HepG2 (cell line): ENCODE data around the gene NEAT1. TPM values are rescaled to one million over a fixed set of nuclear protein-coding genes. Genes with fewer than 3 reads are reported as not detected.

ENCODE experiments used
- CCDC6 ChIP-seq: sonication (generic); formaldehyde crosslinking; IDR thresholded peaks from 2 replicates; pipeline ENCODE4 v1.8.1; 2022; ENCODE audit warnings: mild to moderate bottlenecking, missing genetic modification reagents, moderate library complexity
- CREBL2 ChIP-seq: sonication (generic); formaldehyde crosslinking; IDR thresholded peaks from 2 replicates; pipeline ENCODE4 v1.8.1; 2023; ENCODE audit warnings: missing genetic modification reagents, mild to moderate bottlenecking, borderline replicate concordance
- DR1 ChIP-seq: sonication (generic); formaldehyde crosslinking; IDR thresholded peaks from 2 replicates; pipeline ENCODE4 v1.8.0; 2021; ENCODE audit warnings: mild to moderate bottlenecking, missing genetic modification reagents, inconsistent platforms
- ELF3 ChIP-seq: IDR thresholded peaks from 2 replicates; pipeline ENCODE4 v1.6.1; 2016; ENCODE audit warnings: missing genetic modification reagents, missing compliant biosample characterization
- ETV6 ChIP-seq: sonication (generic); formaldehyde crosslinking; conservative IDR thresholded peaks from 2 replicates; pipeline ENCODE4 v1.4.0; 2020; ENCODE audit warnings: missing genetic modification reagents
- HMGXB3 ChIP-seq: sonication (generic); formaldehyde crosslinking; IDR thresholded peaks from 2 replicates; pipeline ENCODE4 v1.4.0; 2020; ENCODE audit warnings: missing genetic modification reagents, borderline replicate concordance
- KDM2A ChIP-seq: sonication (generic); formaldehyde crosslinking; IDR thresholded peaks from 2 replicates; pipeline ENCODE4 v1.4.0; 2020; ENCODE audit warnings: low read depth, missing genetic modification reagents, borderline replicate concordance
- RAD21 ChIP-seq: fragments of 450-650 bp; formaldehyde crosslinking; IDR thresholded peaks from 2 replicates; pipeline ENCODE4 v1.5.0; 2020; ENCODE audit warnings: mild to moderate bottlenecking
- SALL2 ChIP-seq: sonication (generic); formaldehyde crosslinking; IDR thresholded peaks from 2 replicates; pipeline ENCODE4 v1.8.1; 2023; ENCODE audit warnings: mild to moderate bottlenecking, missing genetic modification reagents, inconsistent platforms
- SMC3 ChIP-seq: IDR thresholded peaks from 2 replicates; pipeline ENCODE4 v1.6.1; 2011; ENCODE audit warnings: low read length, improper control_type of control experiment
- TAF1 ChIP-seq: sonication (generic); formaldehyde crosslinking; IDR thresholded peaks from 2 replicates; pipeline ENCODE4 v1.4.0; 2020; ENCODE audit warnings: missing genetic modification reagents
- THYN1 ChIP-seq: sonication (generic); formaldehyde crosslinking; IDR thresholded peaks from 2 replicates; pipeline ENCODE4 v1.8.1; 2023; ENCODE audit warnings: low read depth, mild to moderate bottlenecking, moderate library complexity, missing genetic modification reagents, borderline replicate concordance
- ZBTB39 ChIP-seq: sonication (generic); formaldehyde crosslinking; IDR thresholded peaks from 2 replicates; pipeline ENCODE4 v1.5.0; 2020; ENCODE audit warnings: missing genetic modification reagents
- ZMYM4 ChIP-seq: sonication (generic); formaldehyde crosslinking; IDR thresholded peaks from 2 replicates; pipeline ENCODE4 v1.8.1; 2023; ENCODE audit warnings: mild to moderate bottlenecking, missing genetic modification reagents
- ZNF136 ChIP-seq: sonication (generic); formaldehyde crosslinking; IDR thresholded peaks from 2 replicates; pipeline ENCODE4 v1.8.1; 2022; ENCODE audit warnings: low read depth, mild to moderate bottlenecking, moderate library complexity, missing genetic modification reagents
- ZNF18 ChIP-seq: sonication (generic); formaldehyde crosslinking; IDR thresholded peaks from 2 replicates; pipeline ENCODE4 v1.8.0; 2022; ENCODE audit warnings: mild to moderate bottlenecking, missing genetic modification reagents; ENCODE audit not compliant: insufficient replicate concordance
- ZNF275 ChIP-seq: sonication (generic); formaldehyde crosslinking; IDR thresholded peaks from 2 replicates; pipeline ENCODE4 v1.8.0; 2022; ENCODE audit warnings: missing genetic modification reagents, mild to moderate bottlenecking, inconsistent platforms, borderline replicate concordance
- ZNF33A ChIP-seq: sonication (generic); formaldehyde crosslinking; IDR thresholded peaks from 2 replicates; pipeline ENCODE4 v1.5.1; 2020; ENCODE audit warnings: missing genetic modification reagents, mild to moderate bottlenecking, moderate library complexity, borderline replicate concordance
- ZNF776 ChIP-seq: sonication (generic); formaldehyde crosslinking; IDR thresholded peaks from 2 replicates; pipeline ENCODE4 v1.4.0; 2020; ENCODE audit warnings: mild to moderate bottlenecking, missing genetic modification reagents
- ZSCAN25 ChIP-seq: sonication (generic); formaldehyde crosslinking; IDR thresholded peaks from 2 replicates; pipeline ENCODE4 v1.8.0; 2022; ENCODE audit warnings: mild to moderate bottlenecking, missing genetic modification reagents
- polyA plus RNA-seq, 8 experiments: library from polyadenylated mRNA; depleted of rRNA in 3 of 8; stranded (reverse) in 7 of 8; unstranded in 1 of 8; fragments of >200 nt; fragmentation: Illumina TruSeq in 4 of 8; extraction: Trizol in 4 of 8; gene quantifications; 2 replicates each; pipeline versions ENCODE4 v1.2.1 to v1.2.3, GENCODE V29; 2011 to 2016; ENCODE audit warnings: low read depth in 4 of 8, missing spikeins in 1 of 8, mixed read lengths in 1 of 8; ENCODE audit not compliant: insufficient read depth in 1 of 8
- total RNA-seq, 5 experiments: library from RNA; depleted of rRNA; stranded (reverse); fragments of >200 nt; fragmentation: Illumina TruSeq; extraction: Trizol; gene quantifications; 2 replicates each; pipeline ENCODE4 v1.2.3, GENCODE V29; 2016; ENCODE audit warnings: low read depth in 1 of 5

The NEAT1 gene
- total and polyA plus RNA-seq, 2 of the 13 experiments (the other 11 are each of a cell fraction or from before 2014, with no cell fraction given) = 20.5 to 41.2 TPM

- TF ChIP-seq ZBTB39 (CRISPR knock-in tag) = 0 out of 2 replicates have a peak, but pooled peaks have one; percentile 15
- no peak for TF ChIP-seq ZNF776 (CRISPR knock-in tag)
- TF ChIP-seq CREBL2 (CRISPR knock-in tag) = no peak
- peak; percentile 42; the same call in 1 of the 2 replicates for TF ChIP-seq ETV6 (CRISPR knock-in tag)
- TF ChIP-seq HMGXB3 (CRISPR knock-in tag) = no peak
- peak; percentile 40; the same call in 1 of the 2 replicates for TF ChIP-seq DR1
- no peak for TF ChIP-seq ZNF275
- peak; percentile 45; the same call in 1 of the 2 replicates for TF ChIP-seq ZSCAN25
- TF ChIP-seq ZMYM4 = 0 out of 2 replicates have a peak, but pooled peaks have one; percentile 16
- TF ChIP-seq RAD21 (CRISPR knock-in tag) = peak; percentile 98
- no peak for TF ChIP-seq THYN1 (CRISPR knock-in tag)
- TF ChIP-seq KDM2A (CRISPR knock-in tag) = peak; percentile 77
- TF ChIP-seq SALL2 (CRISPR knock-in tag) = peak; percentile 53
- no peak for TF ChIP-seq ZNF136 (CRISPR knock-in tag)
- TF ChIP-seq ELF3 = peak; percentile 47; the same call in 1 of the 2 replicates
- peak; percentile 56; the same call in 1 of the 2 replicates for TF ChIP-seq SMC3
- TF ChIP-seq ZNF18 (CRISPR knock-in tag) = peak; percentile 64
- TF ChIP-seq TAF1 (CRISPR knock-in tag) = 0 out of 2 replicates have a peak, but pooled peaks have one; percentile 18
- peak; percentile 71; the same call in 1 of the 2 replicates for TF ChIP-seq CCDC6 (CRISPR knock-in tag)
- TF ChIP-seq ZNF33A (CRISPR knock-in tag) = no peak
These were observed 6.2 kb upstream of the NEAT1 start (continued) for GRCh38 chr11:65416341-65416824.
